Fibroblast of lung (primary cell): Measurements from ENCODE around the gene RNF212. TPM values are rescaled to one million over a fixed set of nuclear protein-coding genes. Genes with fewer than 3 reads are reported as not detected.

Experiments used
- DNase-seq, 2 donors: peaks; one replicate each; pipeline versions ENCODE4 v3.0.0 to v3.0.0-alpha.2; 2010; ENCODE audit warnings: low read depth in 2 of 2
- H2AFZ ChIP-seq: 2 replicates; pipeline ENCODE4 v1.5.1; 2012; ENCODE audit warnings: low read length, control low read depth, inconsistent platforms
- H3K27ac ChIP-seq: 2 replicates; pipeline ENCODE4 v1.5.1; 2011; ENCODE audit warnings: low read length, control low read depth; ENCODE audit not compliant: insufficient read depth
- H3K27me3 ChIP-seq: 2 replicates; pipeline ENCODE4 v1.5.1; 2011; ENCODE audit warnings: mild to moderate bottlenecking, low read length; ENCODE audit not compliant: control insufficient read depth, insufficient read depth
- H3K36me3 ChIP-seq: 2 replicates; pipeline ENCODE4 v1.5.1; 2011; ENCODE audit warnings: low read length; ENCODE audit not compliant: control insufficient read depth, insufficient read depth
- H3K4me1 ChIP-seq: 2 replicates; pipeline ENCODE4 v1.5.1; 2011; ENCODE audit warnings: low read length; ENCODE audit not compliant: control insufficient read depth, insufficient read depth; ENCODE audit errors: extremely low read depth
- H3K4me2 ChIP-seq: 2 replicates; pipeline ENCODE4 v1.5.1; 2011; ENCODE audit warnings: low read length, control low read depth; ENCODE audit not compliant: insufficient read depth; ENCODE audit errors: extremely low read depth
- H3K4me3 ChIP-seq, 4 experiments: fragments of 200-600 bp in 1 of 4; sonication (generic) in 1 of 4; replicated peaks in 1 of 4; 2 replicates each; pipeline ENCODE4 v1.5.1; 2011 to 2016; ENCODE audit warnings: low read length in 4 of 4, low read depth in 3 of 4, mild to moderate bottlenecking in 3 of 4, control low read depth in 2 of 4, inconsistent platforms in 1 of 4, mixed read lengths in 1 of 4; ENCODE audit not compliant: insufficient read depth in 1 of 4; ENCODE audit errors: control extremely low read depth in 1 of 4
- H3K79me2 ChIP-seq: 2 replicates; pipeline ENCODE4 v1.5.1; 2012; ENCODE audit warnings: mild to moderate bottlenecking, low read length, inconsistent platforms; ENCODE audit not compliant: control insufficient read depth, insufficient read depth
- H3K9ac ChIP-seq: 2 replicates; pipeline ENCODE4 v1.5.1; 2011; ENCODE audit warnings: mild to moderate bottlenecking, low read length, control low read depth; ENCODE audit not compliant: insufficient read depth
- H3K9me3 ChIP-seq: 2 replicates; pipeline ENCODE4 v1.5.1; 2012; ENCODE audit warnings: low read depth, low read length; ENCODE audit not compliant: control insufficient read depth, insufficient read depth
- H4K20me1 ChIP-seq: 2 replicates; pipeline ENCODE4 v1.5.1; 2011; ENCODE audit warnings: low read length; ENCODE audit not compliant: control insufficient read depth, insufficient read depth; ENCODE audit errors: extremely low read depth
- CTCF ChIP-seq, 2 donors: IDR thresholded peaks in 1 of 2; conservative IDR thresholded peaks in 1 of 2; 1 replicate in 1 of 2; 2 replicates in 1 of 2; pipeline ENCODE4 v1.5.1; 2011 to 2012; ENCODE audit warnings: low read length in 2 of 2, control low read depth in 1 of 2, inconsistent platforms in 1 of 2, low read depth in 1 of 2, mild to moderate bottlenecking in 1 of 2
- EZH2 ChIP-seq: IDR thresholded peaks from 2 replicates; pipeline ENCODE4 v1.5.1; 2012; ENCODE audit warnings: low read length, control low read depth, mild to moderate bottlenecking; ENCODE audit errors: missing control alignments
- polyA plus RNA-seq, 2 donors: library from polyadenylated mRNA; depleted of rRNA in 1 of 2; stranded (reverse) in 1 of 2; unstranded in 1 of 2; fragments of >200 nt; gene quantifications; 2 replicates each; pipeline ENCODE4 v1.2.1, GENCODE V29; 2011 to 2012; ENCODE audit warnings: missing spikeins in 1 of 2
- total RNA-seq: library from RNA; depleted of rRNA; stranded (reverse); fragments of >200 nt; gene quantifications from 2 replicates; pipeline ENCODE4 v1.2.1, GENCODE V29; 2014

Gene RNF212
- total and polyA plus RNA-seq, 2 donors (not counting 1 experiment from before 2014, with no cell fraction given), result 0.66 to 1.6 TPM

- no peaks in the 10 kb centered on the region for H4K20me1 ChIP-seq
- H3K4me1 ChIP-seq, result no peaks in the 10 kb centered on the region
- H3K27me3 ChIP-seq, result no peaks in the 10 kb centered on the region
- H3K4me2 ChIP-seq, result no peak overlapping the region
- no peak overlapping the region for H3K27ac ChIP-seq
- TF ChIP-seq CTCF (conservative IDR thresholded peaks at IDR 0.05 in 1 of 2, IDR thresholded peaks at IDR 0.05 in 1 of 2; ENCODE audit: low read depth in 1 of 2, low read length in 2 of 2) (no peak), EZH2 (no peak)
- no peak overlapping the region for H2AFZ ChIP-seq
- DNase-seq, result no peak
- no peaks in the 10 kb centered on the region for H3K9me3 ChIP-seq
- H3K36me3 ChIP-seq, result no peaks in the 10 kb centered on the region
- H3K79me2 ChIP-seq, result no peaks in the 10 kb centered on the region
- H3K9ac ChIP-seq, result no peak overlapping the region
- no peak overlapping the region for H3K4me3 ChIP-seq
Observed at GRCh38 chr4:1087371-1087770, 26.0 kb downstream of the RNF212 start.

- H3K4me2 ChIP-seq, result no peak overlapping the region
- no peaks in the 10 kb centered on the region for H3K4me1 ChIP-seq
- H3K4me3 ChIP-seq, result no peak overlapping the region
- no peaks in the 10 kb centered on the region for H3K36me3 ChIP-seq
- TF ChIP-seq CTCF (conservative IDR thresholded peaks at IDR 0.05 in 1 of 2, IDR thresholded peaks at IDR 0.05 in 1 of 2; ENCODE audit: low read depth in 1 of 2, low read length in 2 of 2), result no peak
- no peak for TF ChIP-seq EZH2
- no peaks in the 10 kb centered on the region for H3K9me3 ChIP-seq
- DNase-seq, result no peak
- H3K27me3 ChIP-seq, result no peaks in the 10 kb centered on the region
- H4K20me1 ChIP-seq, result no peaks in the 10 kb centered on the region
- no peaks in the 10 kb centered on the region for H3K79me2 ChIP-seq
- H2AFZ ChIP-seq, result no peak overlapping the region
- no peak overlapping the region for H3K27ac ChIP-seq
- no peak overlapping the region for H3K9ac ChIP-seq
Observed at GRCh38 chr4:1086011-1086410, 27.4 kb downstream of the RNF212 start.

- Histone ChIP-seq H4K20me1 (no peaks in the 10 kb centered on the region), H3K79me2 (no peaks in the 10 kb centered on the region), H3K36me3 (no peaks in the 10 kb centered on the region), H3K4me1 (no peaks in the 10 kb centered on the region), H3K9me3 (no peaks in the 10 kb centered on the region), H3K27ac (no peak overlapping the region), H3K27me3 (peaks cover 2% of the 10 kb centered on the region), H3K4me3 (no peak overlapping the region), H3K4me2 (no peak overlapping the region), H2AFZ (no peak overlapping the region), H3K9ac (no peak overlapping the region)
- TF ChIP-seq CTCF (conservative IDR thresholded peaks at IDR 0.05 in 1 of 2, IDR thresholded peaks at IDR 0.05 in 1 of 2; ENCODE audit: low read depth in 1 of 2, low read length in 2 of 2), result no peak
- TF ChIP-seq EZH2, result no peak
- DNase-seq, result no peak
Observed at GRCh38 chr4:1085404-1085799, 28.0 kb downstream of the RNF212 start.
